H9 (cell line): ENCODE data around the gene KLF13. TPM values are rescaled to one million over a fixed set of nuclear protein-coding genes. Genes with fewer than 3 reads are reported as not detected.

Experiments
- DNase-seq: peaks from one replicate; pipeline ENCODE4 v3.0.0-alpha.2; 2017
- H2AFZ ChIP-seq: one replicate; pipeline ENCODE4 v1.6.1; 2013; ENCODE audit warnings: mild to moderate bottlenecking, low read length, control low read depth, moderate library complexity
- H2AK5ac ChIP-seq: 2 replicates; pipeline ENCODE4 v1.6.1; 2013; ENCODE audit warnings: low read length, control low read depth, mixed read lengths; ENCODE audit not compliant: insufficient read length
- H2BK120ac ChIP-seq: one replicate; pipeline ENCODE4 v1.6.1; 2013; ENCODE audit warnings: low read depth, mild to moderate bottlenecking, low read length, control low read depth, inconsistent platforms; ENCODE audit not compliant: poor library complexity, severe bottlenecking
- H2BK12ac ChIP-seq: 2 replicates; pipeline ENCODE4 v1.6.1; 2013; ENCODE audit warnings: low read length, control low read depth, mixed read lengths, low read depth; ENCODE audit not compliant: insufficient read length
- H2BK15ac ChIP-seq: 2 replicates; pipeline ENCODE4 v1.6.1; 2013; ENCODE audit warnings: low read depth, low read length, control low read depth
- H2BK20ac ChIP-seq: one replicate; pipeline ENCODE4 v1.6.1; 2013; ENCODE audit warnings: low read depth, mild to moderate bottlenecking, low read length, control low read depth, inconsistent platforms; ENCODE audit not compliant: poor library complexity, severe bottlenecking
- H2BK5ac ChIP-seq: 2 replicates; pipeline ENCODE4 v1.6.1; 2013; ENCODE audit warnings: low read length, control low read depth, mixed read lengths; ENCODE audit not compliant: insufficient read length
- H3K14ac ChIP-seq: 2 replicates; pipeline ENCODE4 v1.6.1; 2013; ENCODE audit warnings: low read length, control low read depth; ENCODE audit not compliant: insufficient read depth
- H3K18ac ChIP-seq: 2 replicates; pipeline ENCODE4 v1.6.1; 2013; ENCODE audit warnings: low read depth, mild to moderate bottlenecking, mixed read lengths, low read length, control low read depth; ENCODE audit not compliant: insufficient read length
- H3K23ac ChIP-seq: 2 replicates; pipeline ENCODE4 v1.6.1; 2013; ENCODE audit warnings: low read length, control low read depth, mixed read lengths, low read depth; ENCODE audit not compliant: insufficient read length
- H3K23me2 ChIP-seq: 2 replicates; pipeline ENCODE4 v1.6.1; 2013; ENCODE audit warnings: low read depth, mild to moderate bottlenecking, mixed read lengths, low read length, control low read depth; ENCODE audit not compliant: insufficient read length, poor library complexity, severe bottlenecking
- H3K27ac ChIP-seq: 2 replicates; pipeline ENCODE4 v1.5.1; 2013; ENCODE audit warnings: low read length, control low read depth, mixed read lengths, low read depth; ENCODE audit not compliant: insufficient read length
- H3K27me3 ChIP-seq: 2 replicates; pipeline ENCODE4 v1.6.1; 2013; ENCODE audit warnings: low read length, control low read depth, inconsistent platforms; ENCODE audit not compliant: insufficient read depth
- H3K4ac ChIP-seq: 2 replicates; pipeline ENCODE4 v1.6.1; 2013; ENCODE audit warnings: low read depth, mild to moderate bottlenecking, control low read depth, inconsistent platforms, low read length, moderate library complexity
- H3K4me1 ChIP-seq: 2 replicates; pipeline ENCODE4 v1.6.1; 2013; ENCODE audit warnings: low read length, control low read depth, inconsistent platforms; ENCODE audit not compliant: insufficient read depth
- H3K4me2 ChIP-seq: 2 replicates; pipeline ENCODE4 v1.6.1; 2013; ENCODE audit warnings: low read length, control low read depth, mixed read lengths; ENCODE audit not compliant: insufficient read length, insufficient read depth
- H3K56ac ChIP-seq: 2 replicates; pipeline ENCODE4 v1.6.1; 2013; ENCODE audit warnings: low read depth, mild to moderate bottlenecking, mixed read lengths, low read length, control low read depth; ENCODE audit not compliant: insufficient read length
- H3K79me1 ChIP-seq: 2 replicates; pipeline ENCODE4 v1.6.1; 2013; ENCODE audit warnings: low read depth, mild to moderate bottlenecking, moderate library complexity, low read length, control low read depth, inconsistent platforms; ENCODE audit not compliant: insufficient read depth, poor library complexity, severe bottlenecking
- H3K79me2 ChIP-seq: 2 replicates; pipeline ENCODE4 v1.6.1; 2013; ENCODE audit warnings: low read length, control low read depth, inconsistent platforms; ENCODE audit not compliant: insufficient read depth
- H3K9ac ChIP-seq: 2 replicates; pipeline ENCODE4 v1.6.1; 2013; ENCODE audit warnings: low read length, control low read depth, mixed read lengths; ENCODE audit not compliant: insufficient read length; ENCODE audit errors: extremely low read depth
- H3K9me3 ChIP-seq: one replicate; pipeline ENCODE4 v1.6.1; 2013; ENCODE audit warnings: low read depth, low read length, inconsistent platforms; ENCODE audit not compliant: control insufficient read depth
- H3T11ph ChIP-seq: one replicate; pipeline ENCODE4 v1.6.1; 2013; ENCODE audit warnings: mild to moderate bottlenecking, low read length, control low read depth, inconsistent platforms
- H4K20me1 ChIP-seq: one replicate; pipeline ENCODE4 v1.6.1; 2013; ENCODE audit not compliant: control insufficient read depth, insufficient read length, insufficient read depth
- H4K5ac ChIP-seq: 2 replicates; pipeline ENCODE4 v1.6.1; 2013; ENCODE audit warnings: low read depth, mild to moderate bottlenecking, mixed read lengths, low read length, control low read depth; ENCODE audit not compliant: insufficient read length
- H4K8ac ChIP-seq: replicated peaks from 2 replicates; pipeline ENCODE4 v1.6.1; 2013; ENCODE audit warnings: low read length, control low read depth, mixed read lengths, low read depth; ENCODE audit not compliant: insufficient read length
- H4K91ac ChIP-seq: 2 replicates; pipeline ENCODE4 v1.6.1; 2013; ENCODE audit warnings: low read depth, mild to moderate bottlenecking, moderate library complexity, mixed read lengths, low read length, control low read depth; ENCODE audit not compliant: insufficient read length
- H3K27ac Mint-ChIP-seq, 3 experiments: 2 replicates in 2 of 3; 3 replicates in 1 of 3; pipeline ENCODE4 v1.8.0; 2020 to 2021; ENCODE audit warnings: mixed read lengths in 3 of 3, mild to moderate bottlenecking in 1 of 3, moderate library complexity in 1 of 3
- H3K27me3 Mint-ChIP-seq: 2 replicates; pipeline ENCODE4 v1.8.0; 2021; ENCODE audit warnings: low read depth, mild to moderate bottlenecking, moderate library complexity, mixed read lengths
- H3K36me3 Mint-ChIP-seq, 3 experiments: 2 replicates in 2 of 3; 3 replicates in 1 of 3; pipeline ENCODE4 v1.8.0; 2020 to 2021; ENCODE audit warnings: low read depth in 3 of 3, mixed read lengths in 3 of 3; ENCODE audit not compliant: insufficient read depth in 1 of 3
- H3K4me1 Mint-ChIP-seq, 2 experiments: 2 replicates each; pipeline ENCODE4 v1.8.0; 2020; ENCODE audit warnings: mixed read lengths in 2 of 2
- H3K4me3 Mint-ChIP-seq, 2 experiments: 2 replicates in 1 of 2; 3 replicates in 1 of 2; pipeline ENCODE4 v1.8.0; 2020 to 2021; ENCODE audit warnings: mild to moderate bottlenecking in 2 of 2, mixed read lengths in 2 of 2, moderate library complexity in 1 of 2
- H3K9me3 Mint-ChIP-seq, 2 experiments: 2 replicates in 1 of 2; 3 replicates in 1 of 2; pipeline ENCODE4 v1.8.0; 2020; ENCODE audit warnings: mild to moderate bottlenecking in 2 of 2, mixed read lengths in 2 of 2, moderate library complexity in 1 of 2
- WGBS: extraction: QIAGEN DNeasy Blood & Tissue Kit; methylation state at CpG from one replicate; pipeline ENCODE4 v1.1.7; 2013; ENCODE audit warnings: missing lambda C conversion rate, low lambda C conversion rate, mixed read lengths; ENCODE audit not compliant: insufficient read length; ENCODE audit errors: extremely low coverage; 5-methylcytosine and 5-hydroxymethylcytosine counted together
- total RNA-seq: library from RNA; stranded (reverse); gene quantifications from 2 replicates; pipeline ENCODE4 v1.2.1, GENCODE V29; 2021
- TF ChIP-seq, protein P1 (sequence below): fragments of 200-600 bp; sonication (generic); conservative IDR thresholded peaks from 3 replicates; pipeline ENCODE4 v1.8.0; 2021; ENCODE audit warnings: antibody characterized with exemption, mild to moderate bottlenecking

KLF13 gene
- total RNA-seq, 1 experiment from 2014 or later, result 33.4 TPM

DNA sequence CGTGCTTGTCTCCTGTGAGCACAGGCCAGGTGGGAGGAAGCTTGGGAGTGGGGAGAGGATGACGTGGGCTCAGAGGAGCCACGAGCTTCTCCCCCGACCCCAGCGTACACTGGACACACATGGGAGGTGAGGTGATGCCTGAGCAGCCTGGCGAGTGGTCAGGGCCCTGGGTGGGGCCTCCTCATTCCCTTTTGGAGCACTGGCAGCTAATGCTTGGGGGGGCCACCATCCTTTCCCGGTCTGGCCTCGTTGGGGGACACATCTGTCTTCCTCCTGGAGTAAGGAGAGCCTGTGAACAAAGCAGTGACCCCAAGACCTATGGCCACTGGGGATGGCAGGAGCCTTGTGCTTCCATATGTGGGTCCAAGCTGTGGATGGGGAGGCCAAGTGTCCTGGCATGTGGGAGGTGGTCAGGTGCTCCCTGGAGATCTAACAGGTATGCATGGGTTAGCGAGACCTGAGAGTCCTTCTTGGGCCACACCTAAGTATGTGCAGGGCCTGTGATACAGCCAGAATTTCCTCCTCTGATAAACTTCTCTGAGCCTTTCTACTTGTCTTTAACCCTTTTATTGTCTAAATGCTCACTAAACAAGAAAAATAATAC is 9.5 kb downstream of the KLF13 start:
- Histone ChIP-seq H3T11ph (no peak overlapping the region), H2AFZ (no peak overlapping the region), H2BK20ac (no peak overlapping the region), H3K79me1 (no peaks in the 10 kb centered on the region), H4K91ac (no peak overlapping the region), H3K4me2 (no peak overlapping the region), H3K23me2 (no peaks in the 10 kb centered on the region), H3K27me3 (no peaks in the 10 kb centered on the region), H4K5ac (no peak overlapping the region), H2AK5ac (no peak overlapping the region), H2BK120ac (no peak overlapping the region), H3K56ac (no peak overlapping the region), H4K8ac (no peak overlapping the region), H2BK15ac (no peak overlapping the region), H3K4ac (no peak overlapping the region), H3K14ac (no peak overlapping the region), H3K18ac (no peak overlapping the region), H3K9me3 (no peaks in the 10 kb centered on the region), H2BK5ac (no peak overlapping the region), H3K79me2 (peaks cover 15% of the 10 kb centered on the region; the same call in 1 of the 2 replicates), H4K20me1 (no peaks in the 10 kb centered on the region), H3K23ac (no peak overlapping the region), H2BK12ac (no peak overlapping the region), H3K9ac (no peak overlapping the region), H3K4me1 (peaks cover 1% of the 10 kb centered on the region; the same call in 1 of the 2 replicates), H3K27ac (no peak overlapping the region)
- Mint-ChIP-seq H3K27ac (peak overlapping the region in 1 of 3 experiments; percentile 34; a peak in 2 of 7 replicates), H3K4me1 (peaks cover 48 to 56% of the 10 kb centered on the region in 2 experiments), H3K4me3 (no peak overlapping the region), H3K27me3 (no peaks in the 10 kb centered on the region), H3K36me3 (no peaks in the 10 kb centered on the region; a peak in 1 of 7 replicates), H3K9me3 (no peaks in the 10 kb centered on the region)
- TF ChIP-seq, protein P1, sequence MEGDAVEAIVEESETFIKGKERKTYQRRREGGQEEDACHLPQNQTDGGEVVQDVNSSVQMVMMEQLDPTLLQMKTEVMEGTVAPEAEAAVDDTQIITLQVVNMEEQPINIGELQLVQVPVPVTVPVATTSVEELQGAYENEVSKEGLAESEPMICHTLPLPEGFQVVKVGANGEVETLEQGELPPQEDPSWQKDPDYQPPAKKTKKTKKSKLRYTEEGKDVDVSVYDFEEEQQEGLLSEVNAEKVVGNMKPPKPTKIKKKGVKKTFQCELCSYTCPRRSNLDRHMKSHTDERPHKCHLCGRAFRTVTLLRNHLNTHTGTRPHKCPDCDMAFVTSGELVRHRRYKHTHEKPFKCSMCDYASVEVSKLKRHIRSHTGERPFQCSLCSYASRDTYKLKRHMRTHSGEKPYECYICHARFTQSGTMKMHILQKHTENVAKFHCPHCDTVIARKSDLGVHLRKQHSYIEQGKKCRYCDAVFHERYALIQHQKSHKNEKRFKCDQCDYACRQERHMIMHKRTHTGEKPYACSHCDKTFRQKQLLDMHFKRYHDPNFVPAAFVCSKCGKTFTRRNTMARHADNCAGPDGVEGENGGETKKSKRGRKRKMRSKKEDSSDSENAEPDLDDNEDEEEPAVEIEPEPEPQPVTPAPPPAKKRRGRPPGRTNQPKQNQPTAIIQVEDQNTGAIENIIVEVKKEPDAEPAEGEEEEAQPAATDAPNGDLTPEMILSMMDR, result no peak
- no CpG with 5 or more reads among the region's 9 CpGs for WGBS
- DNase-seq, result no peak
